Gastroesophageal sphincter (tissue), 3 donors: ENCODE measurements around the gene IREB2.
A peak's percentile ranks its signal among the peaks of the same experiment; 100 is the strongest.

Experiments
- CTCF ChIP-seq, 4 experiments: fragments of 200-600 bp in 2 of 4; fragments of 450-650 bp in 2 of 4; sonication (generic) in 1 of 4; IDR thresholded peaks; one replicate each; pipeline ENCODE4 v1.5.1; 2017 to 2019; ENCODE audit warnings: antibody characterized with exemption in 4 of 4, mild to moderate bottlenecking in 2 of 4, moderate library complexity in 2 of 4
- POLR2A ChIP-seq, 2 donors: fragments of 450-650 bp; IDR thresholded peaks; one replicate each; pipeline ENCODE4 v1.6.1; 2017; ENCODE audit warnings: antibody characterized with exemption in 2 of 2, mild to moderate bottlenecking in 2 of 2, moderate library complexity in 1 of 2
- POLR2AphosphoS5 ChIP-seq: sonication (generic); formaldehyde crosslinking; IDR thresholded peaks from one replicate; pipeline ENCODE4 v1.6.1; 2017; ENCODE audit warnings: antibody characterized with exemption

GRCh38 chr15:78506971-78507830 is 69.2 kb downstream of the IREB2 start, which contains the start of gene HYKK:
- TF ChIP-seq CTCF (IDR thresholded peaks at IDR 0.05) (peak in 3 of 4 experiments; percentile 26 to 48 (median 45)), POLR2AphosphoS5 (peak; percentile 40), POLR2A (IDR thresholded peaks at IDR 0.05) (peak; percentile 38 to 39)
